HG03108 (cell line): ENCODE results near the gene OXCT1.
"Not testable (repeated sequence)": the region's sequence is repeated elsewhere in the genome, so short reads cannot be mapped to it uniquely, and the experiment has no call there.

Experiments used
- ATAC-seq: cut with Tn5 transposase; IDR thresholded peaks from one replicate; pipeline ENCODE4 v1.9.1; 2021; ENCODE audit warnings: moderate library complexity; ENCODE audit not compliant: unreplicated experiment

Gene OXCT1

DNA sequence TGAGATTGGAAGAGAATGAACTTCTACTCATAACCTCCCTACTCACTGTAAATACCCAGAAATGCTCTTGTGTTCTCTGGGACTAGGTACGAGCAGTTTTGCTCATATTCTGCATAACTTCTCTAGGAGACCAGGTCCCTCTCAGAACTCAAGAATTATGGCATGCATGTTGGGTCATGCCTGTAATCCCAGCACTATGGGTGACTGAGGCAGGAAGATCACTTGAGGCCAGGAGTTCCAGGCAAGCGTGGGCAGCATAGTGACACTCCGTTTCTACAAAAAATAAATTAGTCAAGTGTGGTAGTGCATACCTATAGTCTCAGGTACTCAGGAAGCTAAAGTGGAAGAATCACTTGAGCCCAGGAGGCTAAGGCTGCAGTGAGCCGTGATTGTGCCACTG lies 141.9 kb downstream of the OXCT1 start:
- ATAC-seq = no peak

DNA sequence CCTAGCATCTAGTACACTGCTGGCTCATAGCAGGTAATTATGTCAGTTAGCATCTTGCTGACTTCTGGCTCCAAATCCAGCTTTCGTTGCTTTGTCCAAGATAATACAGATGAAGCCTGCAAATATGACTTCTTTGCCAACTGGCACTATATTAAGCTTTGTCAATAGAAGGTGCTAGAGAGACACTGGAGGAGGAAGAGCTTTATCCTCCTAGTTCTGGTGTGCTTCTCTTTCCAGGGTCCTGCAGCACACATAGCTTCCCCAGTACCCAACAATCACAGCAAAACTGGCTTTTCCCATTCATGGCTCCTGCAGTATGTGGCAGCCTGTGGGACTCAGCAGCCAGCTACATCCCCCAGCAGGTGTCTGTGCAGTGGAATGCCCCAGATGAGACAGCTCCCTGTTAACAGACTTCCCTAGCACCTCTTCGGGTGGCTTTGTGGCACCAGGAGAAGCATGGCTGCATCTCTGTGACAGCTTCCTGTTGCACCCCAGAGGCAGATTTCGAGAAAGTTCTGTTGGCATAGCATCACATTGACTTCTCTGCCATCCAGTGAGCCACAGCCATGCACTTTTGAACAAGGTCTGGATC lies 147.8 kb downstream of the OXCT1 start:
- no peak for ATAC-seq

DNA sequence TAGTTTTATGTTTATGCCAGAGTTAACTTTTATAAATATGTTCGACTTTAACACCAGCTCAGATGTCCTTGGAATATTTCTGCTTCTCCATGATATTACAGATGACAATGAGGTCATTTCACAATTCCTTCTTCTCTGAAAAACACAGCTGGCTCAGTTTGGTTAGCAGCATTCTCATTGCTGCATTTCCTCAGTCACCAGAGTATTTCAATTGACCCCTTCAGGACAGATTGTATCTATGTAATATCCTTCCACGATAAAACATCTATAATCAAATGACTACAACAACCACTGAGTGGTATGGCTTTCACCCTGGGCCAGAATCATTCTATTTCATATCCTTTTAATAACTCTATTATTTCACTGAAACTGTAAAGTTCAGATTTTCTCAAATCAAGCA lies 148.7 kb downstream of the OXCT1 start:
- no peak for ATAC-seq

DNA sequence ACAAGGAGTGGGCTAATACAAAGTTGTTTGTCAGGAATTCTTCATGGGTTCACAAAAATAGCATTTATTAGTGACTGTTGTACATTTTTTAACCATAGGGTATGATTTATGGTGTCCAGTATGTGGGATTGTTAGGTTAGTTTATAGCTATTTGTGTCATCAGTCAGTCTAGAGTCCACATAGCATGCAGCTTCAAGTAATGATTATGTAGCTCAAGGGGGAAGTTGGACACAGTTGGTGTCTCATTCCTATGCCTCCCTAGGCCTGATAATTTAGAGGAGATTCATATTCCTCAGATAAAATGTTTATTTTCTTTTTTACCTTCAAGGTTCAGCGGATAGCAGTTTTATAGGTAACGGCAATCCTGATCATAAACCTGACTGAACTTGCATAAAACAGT lies 153.8 kb downstream of the OXCT1 start:
- ATAC-seq = no peak

DNA sequence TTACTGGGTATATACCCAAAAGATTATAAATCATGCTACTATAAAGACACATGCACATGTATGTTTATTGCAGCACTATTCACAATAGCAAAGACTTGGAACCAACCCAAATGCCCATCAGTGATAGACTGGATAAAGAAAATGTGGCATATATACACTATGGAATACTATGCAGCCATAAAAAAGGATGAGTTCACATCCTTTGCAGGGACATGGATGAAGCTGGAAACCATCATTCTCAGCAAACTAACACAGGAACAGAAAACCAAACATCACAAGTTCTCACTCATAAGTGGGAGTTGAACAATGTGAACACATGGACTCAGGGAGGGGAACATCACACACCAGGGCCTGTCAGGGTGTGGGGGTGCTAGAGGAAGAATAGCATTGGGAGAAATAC lies 155.8 kb downstream of the OXCT1 start:
- not testable (repeated sequence) for ATAC-seq

DNA sequence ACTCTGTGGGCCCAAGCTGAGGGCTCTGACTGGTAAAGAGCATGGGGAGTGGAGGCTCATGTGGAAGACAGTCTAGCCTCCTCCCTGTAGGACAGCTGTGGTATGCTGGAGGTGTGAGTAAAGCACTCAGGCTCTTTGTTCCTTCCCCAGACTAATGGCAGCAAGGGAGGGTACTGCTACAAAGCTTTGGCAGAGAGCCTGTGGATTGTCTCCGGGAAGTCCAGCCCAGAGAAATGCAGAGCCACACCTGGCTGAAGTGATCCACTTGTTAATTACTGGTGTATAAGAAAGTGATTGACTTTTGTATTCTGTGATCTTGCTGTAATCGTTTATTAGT lies 161.7 kb downstream of the OXCT1 start:
- no peak for ATAC-seq

DNA sequence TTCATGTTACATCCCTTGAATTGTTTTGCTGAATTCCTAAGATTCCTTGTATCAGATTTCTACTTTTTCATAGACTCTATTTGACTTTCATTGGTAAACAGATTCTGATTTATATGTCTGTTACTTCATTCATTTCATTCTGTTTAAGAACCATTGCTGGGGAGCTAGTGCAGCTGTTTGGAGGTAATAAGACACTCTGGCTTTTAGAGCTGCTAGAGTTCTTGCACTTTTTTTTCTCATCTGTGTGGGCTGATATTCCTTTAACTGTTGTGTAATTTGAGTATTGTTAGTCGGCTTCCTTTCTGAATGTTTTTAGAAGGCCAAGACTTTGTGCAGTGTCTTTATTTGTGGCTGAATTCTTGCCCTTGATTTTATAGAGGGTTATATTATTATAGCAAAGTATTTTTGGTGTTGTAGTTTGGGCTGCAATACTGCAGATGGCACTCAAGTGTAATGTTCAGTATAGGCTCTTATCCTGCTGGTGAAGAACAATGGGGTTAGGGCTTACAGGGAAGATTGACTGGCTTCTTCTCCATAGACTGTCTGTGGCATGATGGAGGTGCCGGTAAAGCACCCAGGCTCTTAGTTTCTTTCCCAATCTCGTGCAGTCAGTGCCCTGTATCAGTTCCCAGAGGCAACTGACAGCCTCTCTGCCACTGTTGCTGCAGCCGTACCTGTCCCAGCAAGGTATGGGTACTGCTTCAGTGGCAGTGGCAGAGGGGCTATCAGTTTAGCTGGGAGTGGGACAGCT lies 162.2 kb downstream of the OXCT1 start:
- ATAC-seq = peak; percentile 43

DNA sequence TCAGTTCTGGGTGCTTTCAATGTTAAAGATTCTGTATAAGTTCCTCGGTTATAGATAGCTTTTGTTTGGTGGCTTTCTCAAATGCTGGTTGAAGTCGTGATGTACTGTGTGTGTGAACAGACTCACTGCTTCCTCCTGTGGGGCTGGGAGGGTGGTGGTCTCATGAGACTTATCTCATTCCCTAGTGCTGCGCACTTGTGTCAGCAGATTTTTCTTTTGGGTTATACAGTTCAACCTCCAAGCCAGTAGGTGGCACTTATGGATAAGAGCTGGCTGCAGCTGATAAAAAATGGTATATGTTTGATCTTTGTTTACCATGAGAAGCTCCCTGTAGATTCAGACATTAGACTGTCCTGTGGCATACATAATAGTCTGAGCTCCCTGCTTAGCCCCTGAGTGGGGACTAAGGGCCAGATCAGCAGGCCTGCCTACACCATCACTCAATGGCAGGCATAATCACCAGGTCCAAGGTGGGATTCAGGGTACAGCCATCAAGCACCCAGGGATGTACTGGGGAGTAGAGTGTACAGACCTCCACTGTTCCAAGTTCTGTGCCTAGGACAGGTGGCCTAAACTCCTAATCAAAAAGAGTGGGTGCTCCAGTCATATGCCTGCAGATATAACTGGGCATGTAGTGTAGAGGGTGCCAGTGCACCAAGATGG lies 174.2 kb downstream of the OXCT1 start:
- ATAC-seq = no peak

DNA sequence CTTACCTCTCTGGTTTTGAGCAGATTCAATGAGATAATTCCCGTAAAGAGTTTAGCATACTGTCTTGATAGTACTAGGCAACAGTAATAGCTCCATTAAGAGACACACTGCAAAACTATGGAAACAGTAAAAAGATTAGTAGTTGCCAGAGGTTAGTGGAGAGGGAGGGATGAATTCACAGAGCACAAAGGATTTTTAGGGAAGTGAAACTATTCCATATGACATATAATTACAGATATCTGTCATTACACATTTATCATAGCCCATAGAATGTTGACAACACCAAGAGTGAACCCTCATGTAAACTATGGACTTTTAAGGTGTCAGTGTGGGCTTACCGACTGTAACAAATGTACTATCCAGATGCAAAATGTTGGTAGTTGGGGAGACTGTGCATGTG lies 183.5 kb downstream of the OXCT1 start:
- no peak for ATAC-seq

DNA sequence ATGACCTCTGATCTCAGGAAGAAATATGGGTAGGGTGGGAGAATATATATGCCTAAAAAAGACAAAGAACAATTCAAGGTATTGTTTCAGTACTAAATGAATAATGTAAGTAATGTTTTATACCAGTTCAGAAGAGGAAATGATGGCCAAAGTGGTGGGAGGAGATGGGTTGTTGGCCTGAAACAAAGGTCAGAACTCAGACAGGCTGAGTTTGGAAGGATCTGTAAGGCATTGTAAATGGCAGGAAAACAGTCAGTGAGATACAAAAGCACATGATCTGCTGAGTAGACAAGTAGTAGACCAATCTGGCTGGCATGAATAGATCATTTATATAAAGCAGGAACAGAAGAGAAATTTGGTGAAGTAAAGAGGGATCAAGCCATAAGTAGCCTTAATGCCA lies 184.0 kb downstream of the OXCT1 start:
- no peak for ATAC-seq

DNA sequence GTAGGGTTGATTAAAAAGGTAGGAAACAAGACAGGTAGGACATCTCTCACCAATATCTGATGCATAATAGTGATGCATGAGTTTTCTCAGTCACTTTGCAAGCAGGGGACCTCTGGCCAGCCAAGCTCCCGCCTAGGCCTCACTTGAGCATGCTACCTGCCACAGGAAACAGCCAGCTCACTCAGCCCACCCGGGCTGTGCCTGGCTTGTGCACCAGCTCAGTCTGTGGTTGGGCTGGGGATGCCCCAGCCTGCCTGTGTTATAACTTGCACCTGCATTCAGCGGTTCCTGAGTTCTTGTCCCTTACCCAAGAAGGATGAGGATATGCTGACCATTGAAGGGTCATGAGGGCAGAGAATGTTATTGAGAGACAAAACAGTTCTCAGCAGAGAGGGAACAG lies 187.0 kb downstream of the OXCT1 start:
- ATAC-seq = no peak

DNA sequence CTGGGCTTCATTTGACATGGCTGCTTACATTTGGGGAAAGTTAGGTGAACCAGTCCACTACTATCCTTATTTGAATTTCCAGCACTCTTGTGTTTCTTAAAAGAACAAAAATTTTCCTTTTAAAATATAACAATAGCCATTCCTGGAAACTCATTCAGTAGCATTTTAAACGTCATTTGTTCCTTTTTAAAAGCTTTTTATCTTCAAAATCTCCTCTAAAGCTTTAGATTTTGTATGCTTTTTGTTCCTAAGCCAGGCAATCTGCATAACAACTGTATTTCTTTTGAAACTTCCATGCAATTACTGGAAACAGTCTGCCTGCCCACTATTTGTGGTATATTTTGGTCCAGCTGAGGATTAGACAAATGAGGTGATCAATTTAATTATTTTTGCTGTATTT lies 187.6 kb downstream of the OXCT1 start:
- no peak for ATAC-seq

DNA sequence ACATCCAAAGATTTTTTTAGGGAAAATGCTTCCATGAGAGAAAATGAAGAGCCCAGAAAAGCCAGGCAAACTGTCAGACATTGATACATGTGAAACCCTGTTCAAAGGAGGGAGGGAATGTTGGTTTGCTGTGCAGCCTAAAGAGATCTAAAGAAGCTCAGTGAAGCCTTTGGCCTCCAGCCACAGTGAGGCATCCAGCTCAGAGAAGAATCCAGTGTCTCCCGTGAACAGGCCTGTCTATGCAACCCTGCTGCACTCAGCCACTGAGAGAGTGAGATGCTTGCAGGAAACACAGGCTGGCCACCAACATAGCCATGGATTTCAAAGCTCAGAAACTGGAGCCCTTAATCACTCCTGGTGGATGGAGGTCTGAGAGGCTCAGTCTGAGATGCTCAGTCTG lies 188.4 kb downstream of the OXCT1 start:
- ATAC-seq = no peak
